SU-DHL-6 (cell line): ENCODE results near the gene CHMP6.
A peak's percentile ranks its signal among the peaks of the same experiment; 100 is the strongest.

Experiments used
- H2AFZ ChIP-seq: fragments of 200-600 bp; sonication (generic); 2 replicates; pipeline ENCODE4 v1.6.1; 2014; ENCODE audit warnings: low read depth, mild to moderate bottlenecking, moderate library complexity, mixed read lengths, antibody characterized with exemption, low read length; ENCODE audit not compliant: severe bottlenecking
- H3F3A ChIP-seq: fragments of 200-600 bp; shearing (Covaris generic); 2 replicates; pipeline ENCODE4 v1.6.0; 2016; ENCODE audit warnings: antibody characterized with exemption, mild to moderate bottlenecking; ENCODE audit not compliant: insufficient read depth
- H3K27ac ChIP-seq: fragments of 200-600 bp; sonication (generic); 2 replicates; pipeline ENCODE4 v1.5.1; 2016; ENCODE audit warnings: low read depth, mild to moderate bottlenecking, low read length, moderate library complexity, mixed read lengths
- H3K27me3 ChIP-seq: fragments of 200-600 bp; sonication (generic), shearing (Covaris generic); 2 replicates; pipeline ENCODE4 v1.6.0; 2014; ENCODE audit warnings: mild to moderate bottlenecking, low read length
- H3K36me3 ChIP-seq: fragments of 200-600 bp; sonication (generic); 2 replicates; pipeline ENCODE4 v1.6.1; 2014; ENCODE audit warnings: mild to moderate bottlenecking, low read length, mixed read lengths
- H3K4me2 ChIP-seq: fragments of 300-600, 200-600 bp; shearing (Covaris generic), sonication (generic); 2 replicates; pipeline ENCODE4 v1.6.0; 2014; ENCODE audit warnings: low read length, low read depth, mild to moderate bottlenecking; ENCODE audit not compliant: poor library complexity, severe bottlenecking
- H3K4me3 ChIP-seq: fragments of 200-600 bp; sonication (generic); 2 replicates; pipeline ENCODE4 v1.5.1; 2014; ENCODE audit warnings: antibody characterized with exemption, low read length, mild to moderate bottlenecking, mixed read lengths; ENCODE audit not compliant: insufficient read depth, poor library complexity, severe bottlenecking
- H3K79me2 ChIP-seq: fragments of 200-600 bp; sonication (generic); 2 replicates; pipeline ENCODE4 v1.6.1; 2014; ENCODE audit warnings: mild to moderate bottlenecking, low read length, moderate library complexity; ENCODE audit not compliant: insufficient read depth
- H3K9ac ChIP-seq: fragments of 200-600 bp; sonication (generic); 2 replicates; pipeline ENCODE4 v1.7.0; 2014; ENCODE audit warnings: mild to moderate bottlenecking, low read length
- H3K9me2 ChIP-seq: fragments of 200-600 bp; sonication (generic); replicated peaks from 2 replicates; pipeline ENCODE4 v1.6.1; 2014; ENCODE audit warnings: low read length; ENCODE audit not compliant: insufficient read depth
- H3K9me3 ChIP-seq: fragments of 200-600 bp; sonication (generic); 2 replicates; pipeline ENCODE4 v1.6.1; 2014; ENCODE audit warnings: low read length, mixed read lengths; ENCODE audit not compliant: insufficient read depth
- H4K20me1 ChIP-seq: fragments of 200-600 bp; sonication (generic); 2 replicates; pipeline ENCODE4 v1.6.1; 2014; ENCODE audit warnings: low read depth, mild to moderate bottlenecking, antibody characterized with exemption, low read length, moderate library complexity, mixed read lengths
- EZH2phosphoT487 ChIP-seq: fragments of 200-600 bp; sonication (generic), shearing (Covaris generic); conservative IDR thresholded peaks from 2 replicates; pipeline ENCODE4 v1.6.1; 2018; ENCODE audit warnings: mild to moderate bottlenecking, antibody characterized with exemption, low read length, moderate library complexity, mixed read lengths
- TF ChIP-seq, protein P1 (sequence below): fragments of 200-600 bp; sonication (generic); IDR thresholded peaks from one replicate; pipeline ENCODE4 v1.5.1; 2017; ENCODE audit warnings: antibody characterized with exemption, mild to moderate bottlenecking, low read length, moderate library complexity; ENCODE audit not compliant: insufficient read depth, poor library complexity, severe bottlenecking

Gene CHMP6

DNA sequence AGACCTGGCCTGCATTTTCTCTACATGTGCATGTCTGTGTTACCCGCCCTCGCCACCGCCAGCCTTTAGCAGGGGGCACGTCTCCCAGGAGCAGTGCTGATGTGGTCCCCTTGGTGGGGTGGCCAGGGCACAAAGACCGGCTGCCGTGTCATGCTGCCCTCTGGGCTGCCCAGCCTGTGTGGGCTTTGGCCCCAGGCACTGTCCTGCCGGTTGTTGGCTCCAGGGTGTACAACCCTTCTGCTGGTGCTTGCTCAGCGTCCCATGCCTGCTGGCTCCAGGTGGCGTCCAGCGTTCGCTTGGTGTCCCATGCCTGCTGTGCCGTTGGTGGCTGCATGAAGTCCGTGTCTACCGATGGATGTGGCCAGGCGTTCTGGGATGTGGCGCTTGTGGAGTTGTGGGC is 47.5 kb downstream of the CHMP6 start:
- Histone ChIP-seq H3F3A (no peaks in the 10 kb centered on the region), H3K9me3 (no peaks in the 10 kb centered on the region), H3K79me2 (no peaks in the 10 kb centered on the region), H3K27ac (no peak overlapping the region), H3K4me2 (no peak overlapping the region), H2AFZ (no peak overlapping the region), H3K36me3 (no peaks in the 10 kb centered on the region), H3K27me3 (peaks cover 3% of the 10 kb centered on the region; the same call in 1 of the 2 replicates), H3K4me3 (no peak overlapping the region), H3K9me2 (no peaks in the 10 kb centered on the region), H4K20me1 (no peaks in the 10 kb centered on the region), H3K9ac (no peak overlapping the region)
- TF ChIP-seq EZH2phosphoT487, result no peak
- TF ChIP-seq, protein P1, sequence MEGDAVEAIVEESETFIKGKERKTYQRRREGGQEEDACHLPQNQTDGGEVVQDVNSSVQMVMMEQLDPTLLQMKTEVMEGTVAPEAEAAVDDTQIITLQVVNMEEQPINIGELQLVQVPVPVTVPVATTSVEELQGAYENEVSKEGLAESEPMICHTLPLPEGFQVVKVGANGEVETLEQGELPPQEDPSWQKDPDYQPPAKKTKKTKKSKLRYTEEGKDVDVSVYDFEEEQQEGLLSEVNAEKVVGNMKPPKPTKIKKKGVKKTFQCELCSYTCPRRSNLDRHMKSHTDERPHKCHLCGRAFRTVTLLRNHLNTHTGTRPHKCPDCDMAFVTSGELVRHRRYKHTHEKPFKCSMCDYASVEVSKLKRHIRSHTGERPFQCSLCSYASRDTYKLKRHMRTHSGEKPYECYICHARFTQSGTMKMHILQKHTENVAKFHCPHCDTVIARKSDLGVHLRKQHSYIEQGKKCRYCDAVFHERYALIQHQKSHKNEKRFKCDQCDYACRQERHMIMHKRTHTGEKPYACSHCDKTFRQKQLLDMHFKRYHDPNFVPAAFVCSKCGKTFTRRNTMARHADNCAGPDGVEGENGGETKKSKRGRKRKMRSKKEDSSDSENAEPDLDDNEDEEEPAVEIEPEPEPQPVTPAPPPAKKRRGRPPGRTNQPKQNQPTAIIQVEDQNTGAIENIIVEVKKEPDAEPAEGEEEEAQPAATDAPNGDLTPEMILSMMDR, result no peak

- H3K9me3 ChIP-seq, result no peaks in the 10 kb centered on the region
- TF ChIP-seq, protein P1, result no peak
- TF ChIP-seq EZH2phosphoT487, result no peak
- no peak overlapping the region for H3K4me3 ChIP-seq
- H3F3A ChIP-seq, result no peaks in the 10 kb centered on the region
- no peak overlapping the region for H3K27ac ChIP-seq
- H3K36me3 ChIP-seq, result no peaks in the 10 kb centered on the region
- no peak overlapping the region for H3K4me2 ChIP-seq
- H2AFZ ChIP-seq, result no peak overlapping the region
- no peaks in the 10 kb centered on the region for H3K79me2 ChIP-seq
- no peaks in the 10 kb centered on the region for H3K9me2 ChIP-seq
- H3K9ac ChIP-seq, result no peak overlapping the region
- H3K27me3 ChIP-seq, result no peaks in the 10 kb centered on the region
- H4K20me1 ChIP-seq, result no peaks in the 10 kb centered on the region
Observed at GRCh38 chr17:81039854-81040758, 48.5 kb downstream of the CHMP6 start.

GRCh38 chr17:81040791-81041337 is 49.2 kb downstream of the CHMP6 start:
- Histone ChIP-seq H4K20me1 (no peaks in the 10 kb centered on the region), H3K27ac (no peak overlapping the region), H3K4me2 (no peak overlapping the region), H3F3A (no peaks in the 10 kb centered on the region), H3K36me3 (no peaks in the 10 kb centered on the region), H3K9me3 (no peaks in the 10 kb centered on the region), H2AFZ (no peak overlapping the region), H3K9ac (no peak overlapping the region), H3K4me3 (no peak overlapping the region), H3K9me2 (no peaks in the 10 kb centered on the region), H3K27me3 (no peaks in the 10 kb centered on the region), H3K79me2 (no peaks in the 10 kb centered on the region)
- TF ChIP-seq EZH2phosphoT487, result no peak
- TF ChIP-seq, protein P1, result peak; percentile 10
